B cell (primary cell): ENCODE results near the gene ASTN2. TPM values are rescaled to one million over a fixed set of nuclear protein-coding genes. Genes with fewer than 3 reads are reported as not detected.

Experiments
- ATAC-seq: fragments of 200-7000 bp; cut with Tn5 transposase; one replicate; pipeline ENCODE4 v1.10.0; 2021; ENCODE audit warnings: low read depth, mild to moderate bottlenecking, moderate number of reproducible peaks, moderate library complexity
- CTCF ChIA-PET: fragments of 350-600 bp; sonication (Branson Sonifier 250); formaldehyde crosslinking; loops from one replicate; lab custom pipeline; 2021; ENCODE audit warnings: antibody characterized with exemption, inconsistent platforms; lab: Charles Lee
- POLR2A ChIA-PET: fragments of 350-600 bp; sonication (Branson Sonifier 250); formaldehyde crosslinking; loops from one replicate; lab custom pipeline; 2021; ENCODE audit warnings: antibody characterized with exemption; lab: Charles Lee
- DNase-seq: peaks from one replicate; pipeline ENCODE4 v3.0.0; 2013
- H2AFZ ChIP-seq: 2 replicates; pipeline ENCODE4 v1.6.1; 2012; ENCODE audit warnings: mild to moderate bottlenecking, low read depth, low read length; ENCODE audit not compliant: insufficient read depth, poor library complexity, severe bottlenecking
- H3K27ac ChIP-seq, 2 donors: 1 replicate in 1 of 2; 2 replicates in 1 of 2; pipeline ENCODE4 v1.5.1; 2012 to 2013; ENCODE audit warnings: low read length in 2 of 2, mild to moderate bottlenecking in 2 of 2, moderate library complexity in 1 of 2
- H3K27me3 ChIP-seq, 4 experiments: fragments of 200-600 bp in 1 of 4; sonication (generic) in 1 of 4; replicated peaks in 1 of 4; 1 replicate in 2 of 4; 2 replicates in 2 of 4; pipeline versions ENCODE4 v1.6.1 to v1.7.0; 2013 to 2016; ENCODE audit warnings: low read length in 3 of 4, mild to moderate bottlenecking in 2 of 4, mixed read lengths in 1 of 4, moderate library complexity in 1 of 4; ENCODE audit not compliant: insufficient read depth in 4 of 4, control insufficient read depth in 3 of 4; ENCODE audit errors: control extremely low read depth in 1 of 4
- H3K36me3 ChIP-seq, 2 experiments: replicated peaks in 1 of 2; 1 replicate in 1 of 2; 2 replicates in 1 of 2; pipeline versions ENCODE4 v1.6.1 to v1.7.1; 2013; ENCODE audit warnings: low read length in 1 of 2; ENCODE audit not compliant: insufficient read depth in 2 of 2, control insufficient read depth in 1 of 2; ENCODE audit errors: control extremely low read depth in 1 of 2, extremely low read depth in 1 of 2
- H3K4me1 ChIP-seq, 2 donors: fragments of 200-600 bp in 1 of 2; sonication (generic) in 1 of 2; 1 replicate in 1 of 2; 2 replicates in 1 of 2; pipeline versions ENCODE4 v1.5.1 to v1.6.1; 2013 to 2017; ENCODE audit warnings: low read length in 2 of 2; ENCODE audit not compliant: control insufficient read depth in 2 of 2, insufficient read depth in 2 of 2
- H3K4me2 ChIP-seq: replicated peaks from 2 replicates; pipeline ENCODE3; 2012; ENCODE audit warnings: mild to moderate bottlenecking, low read depth, low read length; ENCODE audit not compliant: poor library complexity, severe bottlenecking
- H3K4me3 ChIP-seq, 5 experiments: fragments of 200-600 bp in 1 of 5; sonication (generic) in 1 of 5; 1 replicate in 3 of 5; 2 replicates in 2 of 5; pipeline versions ENCODE4 v1.5.1 to v1.7.0; 2011 to 2016; ENCODE audit warnings: low read length in 4 of 5, mild to moderate bottlenecking in 4 of 5, low read depth in 2 of 5, control low read depth in 1 of 5, moderate library complexity in 1 of 5; ENCODE audit not compliant: insufficient read depth in 1 of 5; ENCODE audit errors: control extremely low read depth in 1 of 5, extremely low read depth in 1 of 5
- H3K79me2 ChIP-seq: fragments of 200-600 bp; sonication (generic); one replicate; pipeline ENCODE4 v1.6.0; 2016; ENCODE audit warnings: low read length; ENCODE audit not compliant: control insufficient read depth, insufficient read depth
- H3K9ac ChIP-seq: fragments of 200-600 bp; sonication (generic); 2 replicates; pipeline ENCODE4 v1.6.1; 2017; ENCODE audit warnings: mild to moderate bottlenecking, low read length, moderate library complexity
- H3K9me3 ChIP-seq, 3 donors: one replicate each; pipeline versions ENCODE4 v1.6.1 to v1.7.1; 2013; ENCODE audit warnings: low read length in 2 of 3; ENCODE audit not compliant: control insufficient read depth in 2 of 3, insufficient read depth in 1 of 3; ENCODE audit errors: control extremely low read depth in 1 of 3
- H4K20me1 ChIP-seq: 2 replicates; pipeline ENCODE4 v1.6.0; 2012; ENCODE audit warnings: mild to moderate bottlenecking, low read length; ENCODE audit not compliant: insufficient read depth, control insufficient read depth, poor library complexity, severe bottlenecking
- H3K27ac Mint-ChIP-seq: one replicate; pipeline ENCODE4 v1.8.0; 2021; ENCODE audit warnings: mixed read lengths
- H3K27me3 Mint-ChIP-seq: one replicate; pipeline ENCODE4 v1.8.0; 2021; ENCODE audit warnings: mixed read lengths
- H3K4me1 Mint-ChIP-seq: one replicate; pipeline ENCODE4 v1.8.0; 2021; ENCODE audit warnings: mixed read lengths
- H3K4me3 Mint-ChIP-seq: one replicate; pipeline ENCODE4 v1.8.0; 2021; ENCODE audit warnings: mixed read lengths
- H3K9me3 Mint-ChIP-seq: one replicate; pipeline ENCODE4 v1.8.0; 2022; ENCODE audit warnings: mixed read lengths; ENCODE audit not compliant: insufficient read depth
- CTCF ChIP-seq: fragments of 200-600 bp; IDR thresholded peaks from one replicate; pipeline ENCODE4 v1.8.0; 2022; ENCODE audit warnings: antibody characterized with exemption, mild to moderate bottlenecking
- EZH2 ChIP-seq: IDR thresholded peaks from 2 replicates; pipeline ENCODE4 v1.6.1; 2012; ENCODE audit warnings: borderline replicate concordance, low read depth, mild to moderate bottlenecking, moderate library complexity, low read length; ENCODE audit not compliant: insufficient read depth, poor library complexity, severe bottlenecking
- WGBS: methylation state at CpG from one replicate; pipeline ENCODE4 v1.1.5; 2013; ENCODE audit warnings: missing lambda C conversion rate; ENCODE audit not compliant: insufficient coverage; 5-methylcytosine and 5-hydroxymethylcytosine counted together
- intact Hi-C: fragments of 100-400 bp; cut with micrococcal nuclease; formaldehyde crosslinking; loops from one replicate; pipeline ENCODE4 v1.10.0; 2022
- polyA plus RNA-seq: library from polyadenylated mRNA; depleted of rRNA; stranded (reverse); fragments of >200 nt; gene quantifications from 2 replicates; pipeline ENCODE4 v1.2.3, GENCODE V29; 2012
- total RNA-seq, 2 donors: library from RNA; stranded (reverse); fragments of 120-200 nt in 1 of 2; gene quantifications; 1 replicate in 1 of 2; 2 replicates in 1 of 2; pipeline versions ENCODE4 v1.2.3 to v1.2.4, GENCODE V29; 2013 to 2022

Gene ASTN2
- total and polyA plus RNA-seq, 2 donors (not counting 1 experiment from before 2014, with no cell fraction given), result 1.2 to 3.6 TPM

DNA sequence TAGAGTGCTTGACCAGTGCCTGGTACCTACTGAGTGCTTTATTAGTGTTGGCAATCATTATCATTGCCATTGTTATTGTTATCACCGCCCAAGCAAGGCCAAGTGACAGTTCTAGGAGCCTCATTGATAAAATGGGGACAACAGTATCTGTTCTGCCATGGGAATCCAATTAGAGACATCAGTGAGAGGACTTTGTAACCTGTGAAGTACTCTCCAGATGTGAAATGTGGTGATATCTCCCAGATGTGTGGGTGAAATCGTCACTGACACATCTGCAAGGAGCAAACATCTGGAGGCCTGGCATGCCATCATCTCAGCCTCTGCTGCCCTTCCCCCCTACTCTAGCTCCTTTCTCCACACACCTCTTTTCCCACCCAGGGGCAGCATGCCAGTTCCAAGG lies 1000.5 kb downstream of the ASTN2 start:
- H3K9me3 Mint-ChIP-seq, result no peaks in the 10 kb centered on the region
- POLR2A ChIA-PET, result no interaction called here
- ATAC-seq, result no peak
- no peak for DNase-seq
- TF ChIP-seq EZH2 (no peak), CTCF (no peak)
- Histone ChIP-seq H2AFZ (no peak overlapping the region), H3K27me3 (no peaks in the 10 kb centered on the region), H3K4me3 (no peak overlapping the region), H3K79me2 (no peaks in the 10 kb centered on the region), H3K36me3 (no peaks in the 10 kb centered on the region), H3K4me1 (no peaks in the 10 kb centered on the region), H3K4me2 (no peak overlapping the region), H3K9me3 (no peaks in the 10 kb centered on the region), H3K27ac (no peak overlapping the region), H4K20me1 (no peaks in the 10 kb centered on the region), H3K9ac (no peak overlapping the region)
- no peaks in the 10 kb centered on the region for H3K27me3 Mint-ChIP-seq
- CTCF ChIA-PET, result no interaction called here
- whole genome bisulfite sequencing, result 95% methylated on average over 2 of the region's 2 CpGs
- H3K27ac Mint-ChIP-seq, result no peak overlapping the region
- no peaks in the 10 kb centered on the region for H3K4me1 Mint-ChIP-seq
- intact Hi-C loops, result no loop called here
- no peak overlapping the region for H3K4me3 Mint-ChIP-seq

GRCh38 chr9:116411506-116411905 lies 1003.4 kb downstream of the ASTN2 start:
- Mint-ChIP-seq H3K4me1 (no peaks in the 10 kb centered on the region), H3K4me3 (no peak overlapping the region), H3K27me3 (no peaks in the 10 kb centered on the region), H3K27ac (no peak overlapping the region), H3K9me3 (no peaks in the 10 kb centered on the region)
- Histone ChIP-seq H3K9me3 (no peaks in the 10 kb centered on the region), H3K27me3 (no peaks in the 10 kb centered on the region), H4K20me1 (no peaks in the 10 kb centered on the region), H3K4me1 (no peaks in the 10 kb centered on the region), H2AFZ (no peak overlapping the region), H3K27ac (no peak overlapping the region), H3K4me2 (no peak overlapping the region), H3K36me3 (no peaks in the 10 kb centered on the region), H3K4me3 (no peak overlapping the region), H3K9ac (no peak overlapping the region), H3K79me2 (no peaks in the 10 kb centered on the region)
- ChIA-PET CTCF (no interaction called here), POLR2A (no interaction called here)
- WGBS, result 100% methylated on average over 1 of the region's 1 CpG
- DNase-seq (no peak), ATAC-seq (no peak)
- intact Hi-C loops, result no loop called here
- TF ChIP-seq CTCF (no peak), EZH2 (no peak)
